Stimulated activated CD8-positive, alpha-beta memory T cell treated with anti-CD3 and anti-CD28 coated beads, Interleukin-15, amount 100 ng/mL, for 4 hours (primary cell): ENCODE data around the gene TTC5.
"Not testable (repeated sequence)": the region's sequence is repeated elsewhere in the genome, so short reads cannot be mapped to it uniquely, and the experiment has no call there.

ENCODE experiments used
- DNase-seq, 2 donors: peaks; one replicate each; pipeline ENCODE4 v3.0.0-alpha.2; 2020; ENCODE audit warnings: low read depth in 2 of 2

Gene TTC5

GRCh38 chr14:20302042-20302755 is 3.6 kb downstream of the TTC5 start:
- DNase-seq: no peak

GRCh38 chr14:20295067-20295466 is 10.7 kb downstream of the TTC5 start:
- DNase-seq: no peak

GRCh38 chr14:20294636-20295035 is 11.1 kb downstream of the TTC5 start:
- DNase-seq: no peak

- DNase-seq: not testable (repeated sequence)
Observed at GRCh38 chr14:20281998-20282397, 23.8 kb downstream of the TTC5 start.

GRCh38 chr14:20280265-20280664 is 25.5 kb downstream of the TTC5 start:
- DNase-seq: not testable (repeated sequence)

- DNase-seq: no peak
Observed at GRCh38 chr14:20278414-20278813, 27.3 kb downstream of the TTC5 start.

- DNase-seq: no peak
Observed at GRCh38 chr14:20277409-20277808, 28.3 kb downstream of the TTC5 start.

GRCh38 chr14:20274062-20274461 is 31.7 kb downstream of the TTC5 start:
- no peak for DNase-seq

GRCh38 chr14:20264361-20264760 is 41.4 kb downstream of the TTC5 start:
- DNase-seq: not testable (repeated sequence)

- no peak for DNase-seq
Observed at GRCh38 chr14:20262642-20263128, 43.1 kb downstream of the TTC5 start.

GRCh38 chr14:20247646-20248246 is 58.0 kb downstream of the TTC5 start:
- DNase-seq: no peak
